ENCODE measurements around the gene FH. TPM values are rescaled to one million over a fixed set of nuclear protein-coding genes. Genes with fewer than 3 reads are reported as not detected.

The FH gene
- total and polyA plus RNA-seq, 10 of the 15 experiments (the other 5 are each of a cell fraction or from before 2014, with no cell fraction given) = 44.7 to 124 (median 76.2) TPM

GRCh38 chr1:241551759-241552638, 32.4 kb upstream of the FH start (continued):
- TF ChIP-seq SMAD5 (IDR thresholded peaks at IDR 0.05; ENCODE audit: low read depth) = no peak; the same call in 1 of the 2 replicates
- peak; percentile 85 for TF ChIP-seq IKZF1 (conservative IDR thresholded peaks at IDR 0.05)
- TF ChIP-seq ZNF24 (IDR thresholded peaks at IDR 0.05) = peak; percentile 58; the same call in 1 of the 2 replicates
- no peak for TF ChIP-seq CHD1 (IDR thresholded peaks at IDR 0.05; ENCODE audit: low read depth, low read length)
- TF ChIP-seq FOS (IDR thresholded peaks at IDR 0.05; ENCODE audit: borderline replicate concordance, extremely low read depth, insufficient read length) = no peak
- no peak for TF ChIP-seq ZNF622 (IDR thresholded peaks at IDR 0.05)

- no peak overlapping the region for H2AFZ ChIP-seq (ENCODE audit: control insufficient read depth, low read depth, low read length)
- 100% methylated on average over 1 of the region's 1 CpG for WGBS (ENCODE audit: insufficient coverage, insufficient replicate concordance, low lambda C conversion rate, missing lambda C conversion rate)
- FAIRE-seq = no peak
- H3K9ac ChIP-seq (ENCODE audit: control insufficient read depth, insufficient read depth, low read length) = no peak overlapping the region
- no peak overlapping the region for H3K4me2 ChIP-seq (ENCODE audit: control insufficient read depth, insufficient read depth)
- DNase-seq (ENCODE audit: low read depth, low spot score) = no peak
- no peaks in the 10 kb centered on the region for H4K20me1 ChIP-seq (ENCODE audit: control insufficient read depth, insufficient read depth)
- H3K36me3 ChIP-seq (ENCODE audit: control insufficient read depth in 2 of 2, insufficient read depth in 2 of 2, low read length in 1 of 2) = no peaks in the 10 kb centered on the region
- in situ Hi-C loops (cut with MboI) (no loop called here), intact Hi-C loops (cut with micrococcal nuclease; ENCODE audit: unreplicated experiment) (no loop called here)
- BruUV-seq (replicated peaks) = no TSS peak
- H3K4me1 ChIP-seq (ENCODE audit: control insufficient read depth, insufficient read depth, low read length) = peaks cover 6% of the 10 kb centered on the region
- H3K27me3 ChIP-seq (replicated peaks in 1 of 2; ENCODE audit: control insufficient read depth in 2 of 2, insufficient read depth in 2 of 2, low read length in 1 of 2) = no peaks in the 10 kb centered on the region
- no peaks in the 10 kb centered on the region for H3K9me3 ChIP-seq (replicated peaks; ENCODE audit: control insufficient read depth, insufficient read depth, low read length)
- ChIA-PET POLR2A (no interaction called here), CTCF (no interaction called here), SMC1A (ENCODE audit: uncharacterized antibody, unreplicated experiment) (interaction anchor here (2.2 kb wide), 1 partner anchor 13 kb away, joined by 10 read pairs; no protein-coding TSS in a partner anchor), RAD21 (ENCODE audit: unreplicated experiment) (no interaction called here)
- H3K27ac ChIP-seq (ENCODE audit: control insufficient read depth, insufficient read depth) = no peak overlapping the region
- no peak for ATAC-seq
- H3K79me2 ChIP-seq (ENCODE audit: control insufficient read depth, insufficient read depth, low read length) = no peaks in the 10 kb centered on the region
- no peak overlapping the region for H3K4me3 ChIP-seq
- TF ChIP-seq BRCA1 (IDR thresholded peaks at IDR 0.05; ENCODE audit: low read depth, low read length) = no peak
- no peak for TF ChIP-seq HDGF (IDR thresholded peaks at IDR 0.05)
- no peak for TF ChIP-seq TBL1XR1 (IDR thresholded peaks at IDR 0.05; ENCODE audit: low read depth, low read length)
- no peak for TF ChIP-seq IKZF1 (conservative IDR thresholded peaks at IDR 0.05)
- TF ChIP-seq ESRRA (IDR thresholded peaks at IDR 0.05; ENCODE audit: low read length) = no peak
- TF ChIP-seq USF1 (IDR thresholded peaks at IDR 0.05; ENCODE audit: borderline replicate concordance, extremely low read length, insufficient read depth, low read depth, low read length) = no peak
- TF ChIP-seq MYB (IDR thresholded peaks at IDR 0.05; ENCODE audit: borderline replicate concordance, low read depth, low read length) = no peak
- TF ChIP-seq ZBTB11 (CRISPR knock-in tag; IDR thresholded peaks at IDR 0.05) = no peak
- TF ChIP-seq SP1 (IDR thresholded peaks at IDR 0.05; ENCODE audit: low read depth, low read length) = no peak
- TF ChIP-seq ATF3 (IDR thresholded peaks at IDR 0.05; ENCODE audit: borderline replicate concordance, extremely low read depth, low read depth, low read length) = no peak
- no peak for TF ChIP-seq NR2F1 (conservative IDR thresholded peaks at IDR 0.05)
- TF ChIP-seq POLR2AphosphoS5 (IDR thresholded peaks at IDR 0.05; ENCODE audit: low read length) = no peak
- no peak for TF ChIP-seq ELK1 (IDR thresholded peaks at IDR 0.05; ENCODE audit: low read depth, low read length)
Observed at GRCh38 chr1:241550318-241550717, 30.8 kb upstream of the FH start.
